ENCODE results near the gene CCDC117.

The CCDC117 gene

GRCh38 chr22:28830441-28830840 lies 57.9 kb downstream of the CCDC117 start:
- DNase-seq (ENCODE audit: low read depth) = no peak

GRCh38 chr22:28831140-28832072 lies 58.9 kb downstream of the CCDC117 start:
- no peak for DNase-seq (ENCODE audit: low read depth)

GRCh38 chr22:28832731-28833130 lies 60.2 kb downstream of the CCDC117 start:
- no peak for DNase-seq (ENCODE audit: low read depth)

- DNase-seq (ENCODE audit: low read depth) = no peak
Measured at GRCh38 chr22:28833276-28833923, 60.9 kb downstream of the CCDC117 start.

GRCh38 chr22:28835630-28836189 lies 63.2 kb downstream of the CCDC117 start:
- no peak for DNase-seq (ENCODE audit: low read depth)

GRCh38 chr22:28837640-28838039 lies 65.1 kb downstream of the CCDC117 start:
- no peak for DNase-seq (ENCODE audit: low read depth)

Data from stimulated activated CD8-positive, alpha-beta memory T cell treated with anti-CD3 and anti-CD28 coated beads, Interleukin-12 subunit alpha, Interleukin-12 subunit beta, amount 100 ng/mL, for 4 hours (primary cell).